CD8-positive, alpha-beta memory T cell (primary cell): Measurements from ENCODE around the gene NR0B2. TPM values are rescaled to one million over a fixed set of nuclear protein-coding genes. Genes with fewer than 3 reads are reported as not detected.

Source experiments
- CTCF ChIA-PET: fragments of 350-600 bp; sonication (Branson Sonifier 250); formaldehyde crosslinking; loops from one replicate; lab custom pipeline; 2021; ENCODE audit warnings: antibody characterized with exemption; lab: Charles Lee
- POLR2A ChIA-PET: fragments of 350-600 bp; sonication (Branson Sonifier 250); formaldehyde crosslinking; loops from one replicate; lab custom pipeline; 2021; ENCODE audit warnings: antibody characterized with exemption; lab: Charles Lee
- DNase-seq, 5 donors: peaks; one replicate each; pipeline versions ENCODE4 v3.0.0 to v3.0.0-alpha.2; 2020 to 2022; ENCODE audit warnings: mixed read lengths in 1 of 5
- H3K27ac ChIP-seq: one replicate; pipeline ENCODE4 v1.7.0; 2013; ENCODE audit warnings: low read depth, mild to moderate bottlenecking, low read length, moderate library complexity
- H3K27me3 ChIP-seq: 2 replicates; pipeline ENCODE4 v1.7.0; 2013; ENCODE audit warnings: low read length, mild to moderate bottlenecking; ENCODE audit not compliant: insufficient read depth, poor library complexity, severe bottlenecking
- H3K36me3 ChIP-seq: 2 replicates; pipeline ENCODE4 v1.7.0; 2013; ENCODE audit warnings: mild to moderate bottlenecking, low read length, moderate library complexity; ENCODE audit not compliant: insufficient read depth
- H3K4me1 ChIP-seq: 2 replicates; pipeline ENCODE4 v1.7.0; 2013; ENCODE audit warnings: mild to moderate bottlenecking, low read length, moderate library complexity; ENCODE audit not compliant: insufficient read depth
- H3K4me3 ChIP-seq: 2 replicates; pipeline ENCODE4 v1.7.0; 2013; ENCODE audit warnings: mild to moderate bottlenecking, low read length
- H3K9me3 ChIP-seq: 2 replicates; pipeline ENCODE4 v1.7.0; 2013; ENCODE audit warnings: mild to moderate bottlenecking, low read length
- H3K27ac Mint-ChIP-seq, 8 donors: one replicate each; pipeline ENCODE4 v1.8.0; 2020 to 2021; ENCODE audit warnings: mixed read lengths in 8 of 8, mild to moderate bottlenecking in 6 of 8, inconsistent platforms in 3 of 8, moderate library complexity in 3 of 8
- H3K27me3 Mint-ChIP-seq, 2 donors: one replicate each; pipeline ENCODE4 v1.8.0; 2020 to 2021; ENCODE audit warnings: mixed read lengths in 2 of 2, mild to moderate bottlenecking in 1 of 2, moderate library complexity in 1 of 2
- H3K36me3 Mint-ChIP-seq, 3 donors: one replicate each; pipeline ENCODE4 v1.8.0; 2020 to 2021; ENCODE audit warnings: mixed read lengths in 3 of 3, inconsistent platforms in 1 of 3, mild to moderate bottlenecking in 1 of 3
- H3K4me1 Mint-ChIP-seq, 3 donors: one replicate each; pipeline ENCODE4 v1.8.0; 2020 to 2021; ENCODE audit warnings: mixed read lengths in 3 of 3, inconsistent platforms in 1 of 3, mild to moderate bottlenecking in 1 of 3
- H3K4me3 Mint-ChIP-seq, 7 donors: one replicate each; pipeline ENCODE4 v1.8.0; 2020 to 2021; ENCODE audit warnings: mixed read lengths in 7 of 7, mild to moderate bottlenecking in 6 of 7, moderate library complexity in 4 of 7, inconsistent platforms in 2 of 7
- H3K9me3 Mint-ChIP-seq, 5 donors: one replicate each; pipeline ENCODE4 v1.8.0; 2020 to 2022; ENCODE audit warnings: mixed read lengths in 5 of 5, mild to moderate bottlenecking in 3 of 5, moderate library complexity in 2 of 5, inconsistent platforms in 1 of 5
- polyA plus RNA-seq: library from polyadenylated mRNA; unstranded; fragments of 300-500 nt; fragmentation: Illumina TruSeq; gene quantifications from one replicate; pipeline ENCODE4 v1.2.3, GENCODE V29; 2021
- total RNA-seq, 2 experiments: library from RNA; stranded (reverse); gene quantifications; one replicate each; pipeline ENCODE4 v1.2.3, GENCODE V29; 2021

Gene NR0B2
- total and polyA plus RNA-seq, 3 experiments from 2014 or later, result not detected

DNA sequence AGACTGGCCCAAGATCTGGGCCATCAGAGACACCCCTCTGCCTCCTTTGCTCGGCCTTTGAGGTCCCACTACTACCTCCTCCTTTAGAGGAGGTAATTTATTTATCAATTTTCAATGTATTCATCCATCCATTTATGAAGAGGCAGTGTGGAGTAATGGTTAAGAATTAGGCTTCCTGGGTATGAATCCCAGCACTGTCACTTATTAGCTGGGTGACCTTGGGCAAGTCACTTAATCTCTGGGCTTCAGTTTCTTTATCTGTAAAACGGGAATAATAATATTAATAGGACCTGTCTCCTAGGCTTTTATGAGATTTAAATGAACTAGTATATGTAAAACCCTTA is 1.7 kb downstream of the NR0B2 start:
- H3K27me3 Mint-ChIP-seq, result peaks cover 4 to 8% of the 10 kb centered on the region in 2 donors
- ChIA-PET POLR2A (no interaction called here), CTCF (no interaction called here)
- H3K4me3 ChIP-seq, result no peak overlapping the region
- no peak overlapping the region for H3K4me3 Mint-ChIP-seq
- H3K9me3 ChIP-seq, result no peaks in the 10 kb centered on the region
- H3K27ac ChIP-seq, result no peak overlapping the region
- H3K4me1 ChIP-seq, result no peaks in the 10 kb centered on the region
- H3K9me3 Mint-ChIP-seq, result no peaks in the 10 kb centered on the region
- no peak for DNase-seq
- H3K27ac Mint-ChIP-seq, result no peak overlapping the region
- H3K36me3 Mint-ChIP-seq, result no peaks in the 10 kb centered on the region
- H3K4me1 Mint-ChIP-seq, result no peaks in the 10 kb centered on the region
- H3K27me3 ChIP-seq, result no peaks in the 10 kb centered on the region
- no peaks in the 10 kb centered on the region for H3K36me3 ChIP-seq

GRCh38 chr1:26911399-26912146 is 2.2 kb downstream of the NR0B2 start:
- Histone ChIP-seq H3K4me3 (no peak overlapping the region), H3K27ac (no peak overlapping the region), H3K36me3 (no peaks in the 10 kb centered on the region), H3K27me3 (no peaks in the 10 kb centered on the region), H3K9me3 (no peaks in the 10 kb centered on the region), H3K4me1 (no peaks in the 10 kb centered on the region)
- ChIA-PET CTCF (no interaction called here), POLR2A (no interaction called here)
- H3K27ac Mint-ChIP-seq, result no peak overlapping the region
- no peak for DNase-seq
- no peaks in the 10 kb centered on the region for H3K9me3 Mint-ChIP-seq
- H3K4me1 Mint-ChIP-seq, result no peaks in the 10 kb centered on the region
- H3K4me3 Mint-ChIP-seq, result no peak overlapping the region
- peaks cover 4 to 8% of the 10 kb centered on the region in 2 donors for H3K27me3 Mint-ChIP-seq
- no peaks in the 10 kb centered on the region for H3K36me3 Mint-ChIP-seq

DNA sequence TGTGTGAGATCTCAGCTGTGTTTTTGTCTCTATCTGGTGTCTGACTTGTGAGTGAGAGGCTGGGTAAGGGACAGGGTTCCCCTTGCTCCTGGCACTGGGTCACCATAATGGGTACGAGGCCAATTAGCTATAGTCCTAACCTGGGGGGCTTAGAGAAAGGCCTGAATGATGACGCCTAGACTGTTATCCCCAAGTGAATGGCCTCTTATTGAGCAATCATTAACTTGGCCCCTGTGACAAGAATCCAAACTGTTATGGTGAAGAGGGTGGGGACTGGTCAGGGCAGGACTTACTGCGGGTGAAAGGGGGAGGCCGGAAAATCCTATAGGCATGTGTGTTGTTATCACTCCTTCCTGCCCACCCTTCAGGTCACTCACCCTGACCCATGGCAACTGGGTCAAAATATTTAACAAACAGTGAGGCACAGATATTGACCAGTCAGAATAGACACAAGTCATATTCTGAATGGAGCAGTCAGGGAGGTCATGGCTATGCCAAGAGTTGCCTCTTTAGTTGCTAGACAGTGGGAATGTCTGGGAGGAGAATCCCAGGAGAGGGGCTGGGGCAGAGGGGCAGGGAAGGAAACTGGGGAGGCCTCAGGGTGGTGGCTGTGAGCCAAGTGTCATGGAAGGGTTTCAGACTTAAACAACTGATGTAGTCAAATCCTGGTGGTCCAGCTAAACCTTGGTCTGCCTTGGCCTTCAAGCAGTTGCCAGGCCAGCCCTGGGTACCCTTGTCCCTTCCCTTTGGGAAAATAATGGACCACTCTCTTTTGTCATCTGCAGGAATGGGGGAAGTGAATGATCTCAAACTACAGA is 3.2 kb downstream of the NR0B2 start:
- Histone ChIP-seq H3K27me3 (no peaks in the 10 kb centered on the region), H3K4me3 (no peak overlapping the region), H3K9me3 (no peaks in the 10 kb centered on the region), H3K27ac (no peak overlapping the region), H3K36me3 (no peaks in the 10 kb centered on the region), H3K4me1 (no peaks in the 10 kb centered on the region)
- no peaks in the 10 kb centered on the region for H3K36me3 Mint-ChIP-seq
- peaks cover 4 to 8% of the 10 kb centered on the region in 2 donors for H3K27me3 Mint-ChIP-seq
- no peak overlapping the region for H3K27ac Mint-ChIP-seq
- H3K9me3 Mint-ChIP-seq, result no peaks in the 10 kb centered on the region
- no peak for DNase-seq
- POLR2A ChIA-PET, result no interaction called here
- CTCF ChIA-PET, result no interaction called here
- H3K4me1 Mint-ChIP-seq, result no peaks in the 10 kb centered on the region
- H3K4me3 Mint-ChIP-seq, result no peak overlapping the region

- Histone ChIP-seq H3K4me1 (no peaks in the 10 kb centered on the region), H3K27me3 (no peaks in the 10 kb centered on the region), H3K9me3 (no peaks in the 10 kb centered on the region), H3K36me3 (no peaks in the 10 kb centered on the region), H3K4me3 (no peak overlapping the region), H3K27ac (no peak overlapping the region)
- POLR2A ChIA-PET, result no interaction called here
- Mint-ChIP-seq H3K4me3 (no peak overlapping the region), H3K9me3 (no peaks in the 10 kb centered on the region), H3K27ac (no peak overlapping the region), H3K4me1 (no peaks in the 10 kb centered on the region), H3K27me3 (peaks cover 4 to 8% of the 10 kb centered on the region in 2 donors), H3K36me3 (no peaks in the 10 kb centered on the region)
- DNase-seq, result no peak
- CTCF ChIA-PET, result no interaction called here
Observed at GRCh38 chr1:26909951-26910342, 3.8 kb downstream of the NR0B2 start.

- Histone ChIP-seq H3K9me3 (no peaks in the 10 kb centered on the region), H3K27me3 (no peaks in the 10 kb centered on the region), H3K36me3 (no peaks in the 10 kb centered on the region), H3K27ac (no peak overlapping the region), H3K4me3 (no peak overlapping the region), H3K4me1 (no peaks in the 10 kb centered on the region)
- peaks cover 0 to 2% (median 2%) of the 10 kb centered on the region in 3 donors for H3K4me1 Mint-ChIP-seq
- DNase-seq, result no peak
- H3K27ac Mint-ChIP-seq, result no peak overlapping the region
- ChIA-PET POLR2A (no interaction called here), CTCF (interaction anchor here (0.7 kb wide), 1 partner anchor 17 kb away, joined by 3 read pairs; no protein-coding TSS in a partner anchor)
- peaks cover 1 to 8% of the 10 kb centered on the region in 2 donors for H3K27me3 Mint-ChIP-seq
- H3K9me3 Mint-ChIP-seq, result no peaks in the 10 kb centered on the region
- H3K4me3 Mint-ChIP-seq, result no peak overlapping the region
- no peaks in the 10 kb centered on the region for H3K36me3 Mint-ChIP-seq
Observed at GRCh38 chr1:26907071-26907917, 6.5 kb downstream of the NR0B2 start.

DNA sequence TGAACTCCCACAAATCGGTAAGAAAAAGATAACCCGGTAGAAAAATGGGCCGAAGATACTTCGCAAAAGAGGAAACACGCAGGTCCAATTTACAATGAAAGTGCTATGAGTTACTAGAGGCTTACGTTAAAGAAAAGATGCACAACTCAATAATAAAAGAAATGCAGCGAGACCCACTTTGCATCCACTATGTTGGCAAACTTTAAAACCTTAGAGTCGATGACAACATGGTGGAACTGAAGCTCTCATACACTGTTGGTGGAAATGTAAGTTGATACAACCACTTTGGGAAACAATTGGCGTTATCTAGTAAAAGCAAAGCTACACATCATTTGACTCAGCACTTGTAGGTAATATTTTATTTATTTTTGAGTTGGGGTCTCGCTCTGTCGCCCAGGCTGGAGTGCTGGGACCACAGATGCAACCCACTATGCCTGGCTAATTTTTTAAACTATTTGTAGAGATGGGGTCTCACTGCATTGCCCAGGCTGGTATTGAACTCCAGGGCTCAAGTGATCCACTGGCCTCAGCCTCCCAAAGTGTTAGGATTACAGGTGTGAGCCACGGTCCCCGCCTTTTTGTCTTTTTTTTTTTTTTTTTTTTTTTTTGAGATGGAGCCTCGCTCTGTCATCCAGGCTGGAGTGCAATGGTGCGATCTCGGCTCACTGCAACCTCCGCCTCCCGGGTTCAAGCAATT is 12.8 kb downstream of the NR0B2 start:
- peak overlapping the region; percentile 92 for H3K4me3 ChIP-seq
- no peaks in the 10 kb centered on the region for H3K27me3 ChIP-seq
- Mint-ChIP-seq H3K27me3 (no peaks in the 10 kb centered on the region), H3K27ac (peak overlapping the region; percentile 92 to 100 (median 98)), H3K9me3 (no peaks in the 10 kb centered on the region), H3K4me3 (peak overlapping the region; percentile 88 to 99 (median 93)), H3K4me1 (peaks cover 27 to 46% (median 37%) of the 10 kb centered on the region in 3 donors), H3K36me3 (peaks cover 0 to 36% (median 3%) of the 10 kb centered on the region in 3 donors)
- POLR2A ChIA-PET, result interaction anchor here (0.6 to 2.3 kb wide), 7 partner anchors 11 to 429 kb away, joined by 3 to 39 read pairs (median 4); partner anchors contain the start of genes GPN2, HMGN2 and NUDC
- peaks cover 6% of the 10 kb centered on the region for H3K36me3 ChIP-seq
- no peaks in the 10 kb centered on the region for H3K9me3 ChIP-seq
- H3K27ac ChIP-seq, result peak overlapping the region; percentile 87
- no peak for DNase-seq
- CTCF ChIA-PET, result interaction anchor here (0.9 to 2.6 kb wide), 7 partner anchors 11 to 80 kb away, joined by 3 to 13 read pairs (median 3); partner anchors contain the start of genes GPN2 and NR0B2
- H3K4me1 ChIP-seq, result peaks cover 20% of the 10 kb centered on the region
